Upper lobe of right lung (tissue), 1 donor: ENCODE results near the gene EXOC2. TPM values are rescaled to one million over a fixed set of nuclear protein-coding genes. Genes with fewer than 3 reads are reported as not detected.

ENCODE experiments used
- ATAC-seq: fragments of 200-7000 bp; cut with Tn5 transposase; one replicate; pipeline ENCODE4 v1.9.1; 2020; ENCODE audit warnings: mild to moderate bottlenecking, moderate library complexity
- DNase-seq: peaks from one replicate; pipeline ENCODE4 v3.0.0-alpha.2; 2020
- H3K27ac ChIP-seq: fragments of 200-600 bp; one replicate; pipeline ENCODE4 v1.8.0; 2022
- H3K27me3 ChIP-seq: fragments of 200-600 bp; one replicate; pipeline ENCODE4 v1.8.0; 2022; ENCODE audit warnings: mild to moderate bottlenecking
- H3K36me3 ChIP-seq: fragments of 200-600 bp; one replicate; pipeline ENCODE4 v1.8.0; 2022
- H3K4me1 ChIP-seq: fragments of 200-600 bp; one replicate; pipeline ENCODE4 v1.8.0; 2022
- H3K4me3 ChIP-seq: fragments of 200-600 bp; one replicate; pipeline ENCODE4 v1.8.0; 2022; ENCODE audit warnings: mild to moderate bottlenecking
- H3K9me3 ChIP-seq: fragments of 200-600 bp; one replicate; pipeline ENCODE4 v1.8.0; 2022
- intact Hi-C: fragments of 100-400 bp; cut with DNase I; formaldehyde crosslinking; loops from one replicate; pipeline ENCODE4 v1.11.0; 2022
- total RNA-seq: library from RNA; stranded (reverse); fragmentation: NEBNext Ultra II Directional; extraction: Animal tissue kit (Norgen Biotek cat#: 25700); gene quantifications from one replicate; pipeline ENCODE4 v1.2.1, GENCODE V29; 2021
- TF ChIP-seq, protein P1 (sequence below): fragments of 200-600 bp; IDR thresholded peaks from one replicate; pipeline ENCODE4 v1.8.0; 2022; ENCODE audit warnings: antibody characterized with exemption
- donor health status: DM: no; HTN: yes; CAD: no; lungs with severe emphysema.

Gene EXOC2
- total RNA-seq, 1 donor from 2014 or later, result 31.2 TPM

DNA sequence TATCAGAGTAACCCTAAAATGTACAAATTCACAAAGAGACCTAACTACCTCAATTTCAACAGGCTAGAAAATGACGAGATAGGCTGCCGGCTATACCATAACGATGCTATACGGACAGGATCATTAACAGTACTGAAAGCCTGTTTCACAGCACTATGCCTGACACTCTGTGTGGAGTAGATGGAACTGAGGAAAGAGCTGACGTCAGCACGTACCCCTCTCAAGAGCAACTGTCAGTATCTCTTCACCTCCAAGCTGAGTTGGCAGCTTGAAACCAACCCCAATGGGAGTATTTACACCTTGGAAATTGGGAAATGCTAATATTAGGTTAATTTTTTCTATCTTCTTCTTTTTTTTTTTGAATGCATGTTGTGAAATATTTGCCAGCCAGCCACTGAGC lies 89.7 kb downstream of the EXOC2 start:
- intact Hi-C loops, result no loop called here
- Histone ChIP-seq H3K9me3 (no peaks in the 10 kb centered on the region), H3K4me3 (no peak overlapping the region), H3K36me3 (peaks cover 18% of the 10 kb centered on the region), H3K4me1 (no peaks in the 10 kb centered on the region), H3K27me3 (no peaks in the 10 kb centered on the region), H3K27ac (no peak overlapping the region)
- TF ChIP-seq, protein P1, sequence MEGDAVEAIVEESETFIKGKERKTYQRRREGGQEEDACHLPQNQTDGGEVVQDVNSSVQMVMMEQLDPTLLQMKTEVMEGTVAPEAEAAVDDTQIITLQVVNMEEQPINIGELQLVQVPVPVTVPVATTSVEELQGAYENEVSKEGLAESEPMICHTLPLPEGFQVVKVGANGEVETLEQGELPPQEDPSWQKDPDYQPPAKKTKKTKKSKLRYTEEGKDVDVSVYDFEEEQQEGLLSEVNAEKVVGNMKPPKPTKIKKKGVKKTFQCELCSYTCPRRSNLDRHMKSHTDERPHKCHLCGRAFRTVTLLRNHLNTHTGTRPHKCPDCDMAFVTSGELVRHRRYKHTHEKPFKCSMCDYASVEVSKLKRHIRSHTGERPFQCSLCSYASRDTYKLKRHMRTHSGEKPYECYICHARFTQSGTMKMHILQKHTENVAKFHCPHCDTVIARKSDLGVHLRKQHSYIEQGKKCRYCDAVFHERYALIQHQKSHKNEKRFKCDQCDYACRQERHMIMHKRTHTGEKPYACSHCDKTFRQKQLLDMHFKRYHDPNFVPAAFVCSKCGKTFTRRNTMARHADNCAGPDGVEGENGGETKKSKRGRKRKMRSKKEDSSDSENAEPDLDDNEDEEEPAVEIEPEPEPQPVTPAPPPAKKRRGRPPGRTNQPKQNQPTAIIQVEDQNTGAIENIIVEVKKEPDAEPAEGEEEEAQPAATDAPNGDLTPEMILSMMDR, result no peak
- ATAC-seq, result no peak
- no peak for DNase-seq

DNA sequence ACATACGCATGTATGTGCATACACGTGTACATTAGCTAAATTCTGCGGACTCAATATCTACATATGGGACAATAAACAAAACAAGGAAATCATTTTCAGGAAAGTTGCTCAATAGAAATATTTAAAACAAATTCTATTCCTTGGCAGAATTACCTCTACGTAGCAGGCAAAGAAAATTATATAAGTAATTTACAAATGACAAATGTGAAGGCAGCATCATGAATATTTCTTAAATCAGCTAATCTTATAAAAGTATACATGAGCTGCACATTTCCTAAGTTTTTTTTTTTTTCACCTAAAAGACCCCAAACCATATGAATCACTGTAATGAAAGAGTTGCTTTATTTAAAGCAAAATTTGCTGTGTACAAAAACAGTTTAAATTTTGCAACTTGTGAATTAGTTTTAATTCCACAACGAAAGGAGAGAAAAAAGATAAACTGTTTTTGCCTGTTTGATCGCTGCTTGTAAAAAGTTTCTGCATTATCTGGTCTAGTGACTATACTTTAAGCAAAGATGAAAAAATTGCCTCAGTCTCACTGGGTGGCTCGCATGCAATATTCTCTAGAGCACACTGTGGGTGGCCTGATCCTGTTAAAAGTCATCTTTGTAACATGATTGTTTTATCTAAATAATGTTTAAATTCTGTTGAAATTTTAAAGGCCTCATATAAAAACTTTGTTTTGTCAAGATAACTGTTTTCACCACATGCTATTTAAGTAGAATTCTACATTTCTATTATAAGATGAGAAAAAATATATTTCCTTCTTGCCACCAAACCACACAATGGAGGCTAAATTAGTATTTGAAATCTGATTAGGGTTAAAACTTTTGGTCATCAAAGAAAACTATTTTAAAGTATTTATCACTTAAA lies 93.1 kb downstream of the EXOC2 start:
- Histone ChIP-seq H3K9me3 (no peaks in the 10 kb centered on the region), H3K27ac (no peak overlapping the region), H3K27me3 (no peaks in the 10 kb centered on the region), H3K4me3 (no peak overlapping the region), H3K36me3 (peaks cover 24% of the 10 kb centered on the region), H3K4me1 (no peaks in the 10 kb centered on the region)
- intact Hi-C loops, result no loop called here
- TF ChIP-seq, protein P1, result no peak
- DNase-seq, result no peak
- no peak for ATAC-seq

- no peak overlapping the region for H3K4me3 ChIP-seq
- DNase-seq (no peak), ATAC-seq (no peak)
- no peak overlapping the region for H3K27ac ChIP-seq
- H3K27me3 ChIP-seq, result no peaks in the 10 kb centered on the region
- no peaks in the 10 kb centered on the region for H3K4me1 ChIP-seq
- peaks cover 52% of the 10 kb centered on the region for H3K36me3 ChIP-seq
- TF ChIP-seq, protein P1, result no peak
- intact Hi-C loops, result no loop called here
- H3K9me3 ChIP-seq, result no peaks in the 10 kb centered on the region
Measured at GRCh38 chr6:593907-594212, 99.1 kb downstream of the EXOC2 start.

DNA sequence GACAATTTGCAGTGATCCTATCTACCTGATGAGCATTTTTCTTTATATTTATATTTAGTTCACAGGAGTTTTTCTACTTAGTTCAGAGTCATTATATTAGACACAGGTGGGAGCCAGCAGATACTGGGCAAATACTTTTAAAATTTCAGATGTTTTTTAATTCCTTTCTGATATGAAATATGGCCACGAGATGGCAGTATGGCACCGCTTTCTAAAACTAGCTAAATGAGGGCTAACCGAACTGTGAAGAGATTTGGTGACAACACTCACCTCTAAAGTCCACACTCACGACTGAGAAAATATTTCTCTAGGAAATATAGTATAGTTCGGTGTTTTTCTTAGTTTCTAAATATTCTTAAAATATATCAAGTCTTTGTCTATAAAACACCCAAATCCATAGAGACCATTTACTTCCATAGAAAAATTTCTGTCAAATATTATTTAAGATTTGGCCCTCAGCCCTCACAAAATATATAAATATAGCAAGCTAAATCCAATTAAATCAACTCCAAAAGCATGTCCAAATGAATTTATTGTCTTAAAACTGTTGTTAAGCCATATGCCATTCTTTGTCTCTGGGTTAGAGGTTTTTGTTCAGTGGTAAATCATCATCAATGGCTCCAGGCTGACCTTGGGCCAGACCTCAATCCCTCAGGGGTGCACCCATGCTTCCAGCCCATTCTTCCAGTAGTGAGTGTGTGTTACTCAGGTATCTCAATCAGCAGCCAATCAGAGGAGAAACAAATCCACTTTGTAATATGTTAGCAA lies 99.6 kb downstream of the EXOC2 start:
- peaks cover 51% of the 10 kb centered on the region for H3K36me3 ChIP-seq
- no peak overlapping the region for H3K27ac ChIP-seq
- no peak overlapping the region for H3K4me3 ChIP-seq
- no peaks in the 10 kb centered on the region for H3K27me3 ChIP-seq
- TF ChIP-seq, protein P1, result peak; percentile 77
- intact Hi-C loops, result no loop called here
- DNase-seq (no peak), ATAC-seq (peak; percentile 85)
- H3K9me3 ChIP-seq, result no peaks in the 10 kb centered on the region
- no peaks in the 10 kb centered on the region for H3K4me1 ChIP-seq

DNA sequence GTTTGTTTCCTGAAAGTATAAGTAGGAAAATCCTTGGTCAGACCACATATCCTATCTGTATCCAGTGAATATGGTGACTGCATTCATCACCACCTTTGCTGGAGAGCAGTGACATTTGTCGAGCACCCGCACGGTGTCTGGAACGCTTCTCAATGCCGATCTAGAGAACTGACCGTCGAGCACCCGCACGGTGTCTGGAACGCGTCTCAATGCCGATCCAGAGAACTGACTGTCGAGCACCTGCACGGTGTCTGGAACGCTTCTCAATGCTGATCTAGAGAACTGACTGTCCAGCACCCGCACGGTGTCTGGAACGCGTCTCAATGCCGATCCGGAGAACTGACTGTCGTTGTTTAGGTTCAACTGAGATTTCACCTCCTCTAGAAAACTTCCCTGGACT lies 103.8 kb downstream of the EXOC2 start:
- Histone ChIP-seq H3K27ac (no peak overlapping the region), H3K9me3 (no peaks in the 10 kb centered on the region), H3K4me3 (no peak overlapping the region), H3K36me3 (peaks cover 41% of the 10 kb centered on the region), H3K27me3 (no peaks in the 10 kb centered on the region), H3K4me1 (no peaks in the 10 kb centered on the region)
- no peak for DNase-seq
- ATAC-seq, result no peak
- intact Hi-C loops, result no loop called here
- TF ChIP-seq, protein P1, result no peak
